Immature natural killer cell (primary cell): ENCODE results near the gene OR6C4. TPM values are rescaled to one million over a fixed set of nuclear protein-coding genes. Genes with fewer than 3 reads are reported as not detected.
"Not testable (repeated sequence)": the region's sequence is repeated elsewhere in the genome, so short reads cannot be mapped to it uniquely, and the experiment has no call there.

Experiments
- DNase-seq, 3 donors: peaks; one replicate each; pipeline ENCODE4 v3.0.0; 2022; ENCODE audit warnings: mixed read lengths in 1 of 3
- H3K27ac Mint-ChIP-seq, 6 donors: one replicate each; pipeline ENCODE4 v1.8.0; 2020; ENCODE audit warnings: mixed read lengths in 6 of 6, mild to moderate bottlenecking in 5 of 6, inconsistent platforms in 4 of 6, moderate library complexity in 3 of 6
- H3K27me3 Mint-ChIP-seq, 3 donors: one replicate each; pipeline ENCODE4 v1.8.0; 2020 to 2021; ENCODE audit warnings: low read depth in 3 of 3, mild to moderate bottlenecking in 3 of 3, mixed read lengths in 3 of 3, moderate library complexity in 3 of 3, inconsistent platforms in 1 of 3
- H3K36me3 Mint-ChIP-seq, 3 donors: one replicate each; pipeline ENCODE4 v1.8.0; 2020; ENCODE audit warnings: mixed read lengths in 3 of 3, inconsistent platforms in 2 of 3, mild to moderate bottlenecking in 2 of 3
- H3K4me1 Mint-ChIP-seq, 2 donors: one replicate each; pipeline ENCODE4 v1.8.0; 2020; ENCODE audit warnings: inconsistent platforms in 2 of 2, mild to moderate bottlenecking in 2 of 2, mixed read lengths in 2 of 2, moderate library complexity in 1 of 2
- H3K4me3 Mint-ChIP-seq, 5 donors: one replicate each; pipeline ENCODE4 v1.8.0; 2020; ENCODE audit warnings: mild to moderate bottlenecking in 5 of 5, mixed read lengths in 5 of 5, inconsistent platforms in 3 of 5, moderate library complexity in 3 of 5
- H3K9me3 Mint-ChIP-seq, 6 donors: one replicate each; pipeline ENCODE4 v1.8.0; 2020; ENCODE audit warnings: mild to moderate bottlenecking in 6 of 6, mixed read lengths in 6 of 6, inconsistent platforms in 4 of 6, moderate library complexity in 3 of 6
- polyA plus RNA-seq, 3 donors: library from polyadenylated mRNA; unstranded; fragments of 300-500 nt; fragmentation: Illumina TruSeq; gene quantifications; one replicate each; pipeline ENCODE4 v1.2.3, GENCODE V29; 2021

OR6C4 gene
- polyA plus RNA-seq, result not detected

DNA sequence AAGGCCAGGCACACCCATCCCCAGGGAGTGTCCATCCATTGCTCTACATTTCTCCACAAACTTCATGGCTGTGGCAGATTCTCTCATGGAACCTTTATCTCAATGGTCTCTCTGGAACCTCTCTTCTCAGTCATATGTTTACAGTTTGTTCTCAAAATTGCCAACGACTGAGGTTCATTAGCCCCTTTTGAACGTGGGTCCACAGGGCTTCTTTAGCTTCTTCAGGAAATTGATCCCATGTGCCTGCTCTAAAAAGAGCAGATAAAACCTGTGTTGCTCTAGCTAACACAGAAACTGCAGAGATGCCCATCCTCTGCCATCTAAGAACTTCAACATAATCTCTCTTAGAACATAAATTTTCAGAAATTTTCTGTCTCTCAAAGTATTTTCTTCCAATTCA, at the start of gene OR6C4:
OR6C4 (plus strand) TSS at position 301 of the 400 bp plus-strand sequence. CDS start 1,625 bp downstream, outside the sequence.
- Mint-ChIP-seq H3K27ac (no peak within 1 kb of the TSS), H3K36me3 (no peaks in the 10 kb centered on the region)

DNA sequence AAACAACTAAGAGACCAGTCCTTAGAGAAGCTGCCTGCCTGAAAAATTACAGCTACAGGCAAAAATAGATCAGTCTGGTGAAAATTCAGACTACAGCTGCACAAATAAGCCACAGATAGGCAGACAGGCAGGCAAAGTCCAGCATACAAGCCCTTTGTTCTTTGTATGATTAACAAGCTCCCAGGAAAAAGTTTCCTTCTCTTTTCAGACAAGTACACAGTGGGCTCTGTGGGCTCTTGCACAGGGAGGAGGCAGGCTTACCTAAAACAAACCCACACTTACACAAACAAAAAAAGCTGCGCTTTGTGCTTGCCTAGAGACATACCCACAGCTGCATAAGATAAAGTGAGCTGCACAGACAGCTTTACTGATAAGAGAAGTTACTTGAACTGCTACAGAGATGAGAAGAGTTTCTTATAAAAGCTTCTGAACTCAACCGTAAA, 49.6 kb upstream of the OR6C4 start:
- Mint-ChIP-seq H3K27me3 (peaks cover 0 to 4% (median 2%) of the 10 kb centered on the region in 3 donors), H3K4me1 (no peaks in the 10 kb centered on the region), H3K27ac (no peak overlapping the region), H3K4me3 (no peak overlapping the region), H3K9me3 (no peaks in the 10 kb centered on the region), H3K36me3 (no peaks in the 10 kb centered on the region)
- no peak for DNase-seq

More for the DNA sequence above, at the start of gene OR6C4:
- peaks cover 0 to 5% (median 0%) of the 10 kb centered on the region in 6 donors for H3K9me3 Mint-ChIP-seq
- H3K4me1 Mint-ChIP-seq, result no peaks in the 10 kb centered on the region
- H3K4me3 Mint-ChIP-seq, result no peak within 1 kb of the TSS
- no peak for DNase-seq
- peaks cover 4 to 9% (median 7%) of the 10 kb centered on the region in 3 donors for H3K27me3 Mint-ChIP-seq

DNA sequence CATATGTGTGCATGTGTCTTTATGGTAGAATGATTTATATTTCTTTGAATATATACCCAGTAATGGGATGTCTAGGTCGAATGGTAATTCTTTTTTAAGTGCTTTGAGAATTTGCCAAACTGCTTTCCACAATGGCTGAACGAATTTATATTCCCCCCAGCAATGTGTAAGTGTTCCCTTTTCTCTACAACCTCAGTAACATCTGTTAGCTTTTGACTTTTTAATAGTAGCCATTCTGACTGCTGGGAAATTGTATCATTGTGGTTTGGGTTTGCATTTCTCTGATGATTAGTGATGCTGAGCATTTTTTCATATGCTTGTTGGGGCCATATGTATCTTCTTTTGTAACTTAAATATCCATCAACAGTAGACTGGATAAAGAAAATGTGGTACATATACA, 47.8 kb upstream of the OR6C4 start:
- Mint-ChIP-seq H3K4me1 (no peaks in the 10 kb centered on the region), H3K27me3 (peaks cover 0 to 5% (median 4%) of the 10 kb centered on the region in 3 donors), H3K27ac (no peak overlapping the region), H3K4me3 (no peak overlapping the region), H3K9me3 (no peaks in the 10 kb centered on the region), H3K36me3 (no peaks in the 10 kb centered on the region)
- no peak for DNase-seq

DNA sequence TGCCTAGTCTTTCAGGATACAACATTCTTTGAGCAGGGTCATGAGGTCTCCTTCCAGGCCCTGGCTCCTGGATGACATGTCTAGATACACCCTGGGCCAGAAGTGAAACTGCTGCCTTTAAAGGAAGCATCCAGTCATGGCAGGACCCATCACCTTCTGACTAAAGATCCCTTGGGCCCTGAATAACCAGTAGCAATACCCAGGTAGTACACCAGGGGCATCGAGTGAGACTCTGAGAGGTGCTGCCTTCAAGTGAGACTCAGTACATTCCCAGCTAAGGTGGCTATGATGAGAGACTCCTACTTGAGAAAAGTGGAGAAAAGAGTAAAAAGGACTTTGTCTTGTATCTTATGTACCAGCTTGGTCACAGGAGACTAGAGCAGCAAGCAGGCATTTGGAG, 33.7 kb upstream of the OR6C4 start:
- no peaks in the 10 kb centered on the region for H3K36me3 Mint-ChIP-seq
- no peak overlapping the region for H3K4me3 Mint-ChIP-seq
- no peaks in the 10 kb centered on the region for H3K4me1 Mint-ChIP-seq

GRCh38 chr12:55516391-55516790, 33.0 kb upstream of the OR6C4 start:
- no peaks in the 10 kb centered on the region for H3K36me3 Mint-ChIP-seq
- DNase-seq, result no peak
- H3K27me3 Mint-ChIP-seq, result peaks cover 4 to 14% (median 7%) of the 10 kb centered on the region in 3 donors
- H3K4me3 Mint-ChIP-seq, result no peak overlapping the region
- peaks cover 0 to 4% (median 0%) of the 10 kb centered on the region in 6 donors for H3K9me3 Mint-ChIP-seq
- H3K4me1 Mint-ChIP-seq, result no peaks in the 10 kb centered on the region
- no peak overlapping the region for H3K27ac Mint-ChIP-seq

More for the DNA sequence above, 33.7 kb upstream of the OR6C4 start:
- H3K9me3 Mint-ChIP-seq, result peaks cover 0 to 4% (median 0%) of the 10 kb centered on the region in 6 donors
- peaks cover 4 to 14% (median 7%) of the 10 kb centered on the region in 3 donors for H3K27me3 Mint-ChIP-seq
- no peak for DNase-seq
- H3K27ac Mint-ChIP-seq, result no peak overlapping the region

DNA sequence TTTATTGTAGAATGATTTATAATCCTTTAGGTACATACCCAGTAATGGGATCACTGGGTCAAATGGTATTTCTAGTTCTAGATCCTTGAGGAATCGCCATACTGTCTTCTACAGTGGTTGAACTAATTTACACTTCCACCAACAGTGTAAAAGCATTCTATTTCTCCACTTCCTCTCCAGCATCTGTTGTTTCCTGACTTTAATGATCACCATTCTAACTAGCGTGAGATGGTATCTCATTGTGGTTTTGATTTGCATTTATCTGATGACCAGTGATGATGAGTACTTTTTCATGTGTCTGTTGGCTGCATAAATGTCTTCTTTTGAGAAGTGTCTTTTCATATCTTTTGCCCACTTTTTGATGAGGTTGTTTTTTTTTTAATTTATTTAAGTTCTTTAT, 1.2 kb upstream of the OR6C4 start:
- H3K36me3 Mint-ChIP-seq, H3K9me3 Mint-ChIP-seq, H3K4me1 Mint-ChIP-seq, H3K27ac Mint-ChIP-seq, DNase-seq, H3K4me3 Mint-ChIP-seq: not testable (repeated sequence)
- H3K27me3 Mint-ChIP-seq, result peaks cover 4 to 10% (median 6%) of the 10 kb centered on the region in 3 donors

DNA sequence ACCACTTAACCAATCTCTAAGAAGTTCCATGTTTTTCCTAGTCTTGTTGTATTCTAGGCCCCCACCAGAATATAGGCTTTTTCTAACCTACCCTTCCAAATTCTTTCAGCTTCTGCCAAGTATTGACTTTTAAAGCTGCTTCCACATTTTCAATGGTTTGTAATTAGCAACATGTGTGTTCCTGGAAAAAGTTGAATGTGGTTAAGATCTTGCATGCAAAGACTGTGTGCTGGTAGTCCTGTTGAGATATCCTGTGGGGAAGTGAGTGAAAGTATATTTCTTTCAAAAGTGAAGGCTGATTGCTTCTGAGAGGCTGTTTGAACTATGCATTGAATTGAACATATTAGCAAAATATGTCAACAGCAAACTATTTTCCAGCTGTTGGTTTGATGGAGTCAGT, 646 bp upstream of the OR6C4 start:
- Mint-ChIP-seq H3K4me3 (no peak overlapping the region), H3K27ac (no peak overlapping the region), H3K27me3 (peaks cover 4 to 10% (median 5%) of the 10 kb centered on the region in 3 donors), H3K4me1 (no peaks in the 10 kb centered on the region), H3K36me3 (no peaks in the 10 kb centered on the region), H3K9me3 (peaks cover 0 to 5% (median 0%) of the 10 kb centered on the region in 6 donors)
- no peak for DNase-seq

GRCh38 chr12:55554296-55554695, 4.9 kb downstream of the OR6C4 start:
- H3K36me3 Mint-ChIP-seq, result peaks cover 0 to under 1% (median 0%) of the 10 kb centered on the region in 3 donors
- H3K4me3 Mint-ChIP-seq, result no peak overlapping the region
- H3K9me3 Mint-ChIP-seq, result peaks cover 8 to 28% (median 14%) of the 10 kb centered on the region in 6 donors

GRCh38 chr12:55570060-55570459, 20.7 kb downstream of the OR6C4 start:
- H3K9me3 Mint-ChIP-seq, result peaks cover 15 to 34% (median 20%) of the 10 kb centered on the region in 6 donors
- H3K4me1 Mint-ChIP-seq, H3K27ac Mint-ChIP-seq, H3K4me3 Mint-ChIP-seq, H3K27me3 Mint-ChIP-seq, H3K36me3 Mint-ChIP-seq, DNase-seq: not testable (repeated sequence)

More at GRCh38 chr12:55554296-55554695, 4.9 kb downstream of the OR6C4 start:
- H3K27ac Mint-ChIP-seq, result no peak overlapping the region
- DNase-seq, result no peak
- H3K4me1 Mint-ChIP-seq, result no peaks in the 10 kb centered on the region
- H3K27me3 Mint-ChIP-seq, result peaks cover 3 to 10% (median 4%) of the 10 kb centered on the region in 3 donors

DNA sequence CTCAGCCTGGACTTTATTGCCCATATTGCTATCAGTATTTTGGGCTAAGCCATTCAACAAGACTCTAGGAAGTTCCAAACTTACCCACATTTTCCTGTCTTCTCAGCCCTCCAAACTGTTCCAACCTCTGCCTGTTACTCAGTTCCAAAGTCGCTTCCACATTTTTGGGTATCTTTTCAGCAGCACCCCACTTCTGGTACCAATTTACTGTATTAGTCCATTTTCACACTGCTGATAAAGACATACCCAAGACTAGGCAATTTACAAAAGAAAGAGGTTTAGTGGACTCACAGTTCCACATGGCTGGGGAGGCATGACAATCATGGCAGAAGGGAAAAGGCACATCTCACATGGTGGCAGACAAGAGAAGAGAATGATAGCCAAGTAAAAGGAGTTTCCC, 21.3 kb downstream of the OR6C4 start:
- not testable (repeated sequence) for H3K4me3 Mint-ChIP-seq, H3K27me3 Mint-ChIP-seq, DNase-seq, H3K27ac Mint-ChIP-seq, H3K36me3 Mint-ChIP-seq, H3K4me1 Mint-ChIP-seq
- H3K9me3 Mint-ChIP-seq, result peaks cover 15 to 34% (median 20%) of the 10 kb centered on the region in 6 donors

GRCh38 chr12:55572168-55572567, 22.8 kb downstream of the OR6C4 start, which contains the start of gene OR2AP1:
OR2AP1 (plus strand) TSS chr12:55572468; CDS start chr12:55574415, 1,947 bp downstream.
- peaks cover 0 to 6% (median 1%) of the 10 kb centered on the region in 3 donors for H3K27me3 Mint-ChIP-seq
- DNase-seq, result no peak
- H3K4me1 Mint-ChIP-seq, result no peaks in the 10 kb centered on the region
- peaks cover 0 to 6% (median 5%) of the 10 kb centered on the region in 3 donors for H3K36me3 Mint-ChIP-seq
- peaks cover 15 to 34% (median 20%) of the 10 kb centered on the region in 6 donors for H3K9me3 Mint-ChIP-seq
- no peak within 1 kb of the TSS for H3K4me3 Mint-ChIP-seq
- no peak within 1 kb of the TSS for H3K27ac Mint-ChIP-seq

GRCh38 chr12:55582066-55582465, 32.7 kb downstream of the OR6C4 start:
- H3K27me3 Mint-ChIP-seq, result peaks cover 2 to 17% (median 13%) of the 10 kb centered on the region in 3 donors
- no peak overlapping the region for H3K4me3 Mint-ChIP-seq
- H3K27ac Mint-ChIP-seq, result no peak overlapping the region
- H3K9me3 Mint-ChIP-seq, result peaks cover 0 to 3% (median under 1%) of the 10 kb centered on the region in 6 donors
- DNase-seq, result no peak
- H3K36me3 Mint-ChIP-seq, result no peaks in the 10 kb centered on the region
- H3K4me1 Mint-ChIP-seq, result no peaks in the 10 kb centered on the region

DNA sequence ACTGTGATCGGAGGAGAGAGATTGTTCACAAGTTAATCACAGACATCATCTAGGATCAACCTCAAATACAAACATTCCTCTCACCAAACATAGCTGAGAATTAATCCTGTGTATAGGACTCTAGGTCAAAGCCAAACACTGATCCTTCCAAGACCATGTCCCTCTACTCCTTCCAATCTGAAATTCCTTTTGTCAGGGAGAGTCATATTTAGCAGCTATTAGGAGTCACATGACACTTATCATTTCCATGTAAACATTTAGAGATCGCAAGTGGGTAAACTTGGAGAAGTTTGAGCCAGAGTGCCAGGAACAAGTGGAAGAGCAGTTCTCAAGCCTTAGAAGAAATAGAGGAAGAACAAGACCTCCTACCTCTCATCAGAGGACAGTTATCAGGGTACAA, 36.4 kb downstream of the OR6C4 start:
- Mint-ChIP-seq H3K36me3 (no peaks in the 10 kb centered on the region), H3K9me3 (peaks cover 0 to 4% (median under 1%) of the 10 kb centered on the region in 6 donors), H3K4me1 (no peaks in the 10 kb centered on the region), H3K27ac (no peak overlapping the region), H3K27me3 (peaks cover 2 to 28% (median 5%) of the 10 kb centered on the region in 3 donors), H3K4me3 (no peak overlapping the region)
- DNase-seq, result no peak

GRCh38 chr12:55590152-55590551, 40.8 kb downstream of the OR6C4 start:
- not testable (repeated sequence) for H3K4me3 Mint-ChIP-seq, H3K36me3 Mint-ChIP-seq, H3K4me1 Mint-ChIP-seq, DNase-seq, H3K27ac Mint-ChIP-seq, H3K9me3 Mint-ChIP-seq
- H3K27me3 Mint-ChIP-seq, result peaks cover 2 to 30% (median 5%) of the 10 kb centered on the region in 3 donors
